BLaER1 treated with 17β-estradiol and CSF1 and Interleukin-3, amounts not matched to agents 10 nM and 100 nM (cell line): ENCODE results near the gene MITF.

ENCODE experiments used
- H3K27ac ChIP-seq, 11 experiments: shearing (Covaris generic); formaldehyde crosslinking; 2 replicates each; pipeline ENCODE4 v1.8.1; 2022
- H3K27me3 ChIP-seq, 11 experiments: shearing (Covaris generic); formaldehyde crosslinking; 2 replicates each; pipeline ENCODE4 v1.8.1; 2022
- H3K36me3 ChIP-seq, 11 experiments: shearing (Covaris generic); formaldehyde crosslinking; 2 replicates each; pipeline ENCODE4 v1.8.1; 2022
- H3K4me1 ChIP-seq, 10 experiments: shearing (Covaris generic); formaldehyde crosslinking; 2 replicates each; pipeline ENCODE4 v1.8.1; 2022
- H3K4me2 ChIP-seq, 11 experiments: shearing (Covaris generic); formaldehyde crosslinking; 2 replicates each; pipeline ENCODE4 v1.8.1; 2022
- H3K4me3 ChIP-seq, 10 experiments: shearing (Covaris generic); formaldehyde crosslinking; 2 replicates each; pipeline ENCODE4 v1.8.1; 2022
- H3K9ac ChIP-seq, 11 experiments: shearing (Covaris generic); formaldehyde crosslinking; 2 replicates each; pipeline ENCODE4 v1.8.1; 2022
- H3K9me3 ChIP-seq, 11 experiments: shearing (Covaris generic); formaldehyde crosslinking; replicated peaks in 1 of 11; 2 replicates each; pipeline ENCODE4 v1.8.1; 2022
- H4K20me1 ChIP-seq, 11 experiments: shearing (Covaris generic); formaldehyde crosslinking; 2 replicates each; pipeline ENCODE4 v1.8.1; 2022
- Cebpa-rat ChIP-seq, 11 experiments: shearing (Covaris generic); IDR thresholded peaks; 2 replicates each; pipeline ENCODE4 v1.8.1; 2022

MITF gene

DNA sequence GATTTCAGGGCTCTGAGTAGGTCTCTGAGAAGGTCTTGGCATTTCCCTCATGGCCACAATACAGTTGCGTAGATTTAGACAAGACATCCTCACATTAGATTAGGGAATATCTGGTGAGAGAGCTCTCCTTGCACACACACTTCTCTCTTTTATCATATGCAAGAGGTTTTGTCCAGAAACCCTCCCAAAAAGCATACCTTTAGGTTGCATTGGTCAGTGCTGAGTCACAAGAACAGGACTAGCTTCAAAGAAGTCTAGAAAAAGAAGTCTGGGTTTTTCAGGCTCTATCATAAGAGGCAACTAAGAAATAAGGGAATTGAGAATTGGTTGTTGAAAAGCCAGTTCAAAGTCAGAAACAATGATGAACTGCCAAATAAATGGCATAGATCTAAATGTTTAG, 40.1 kb upstream of the MITF start:
- H3K4me3 ChIP-seq: no peak overlapping the region
- no peaks in the 10 kb centered on the region for H4K20me1 ChIP-seq
- peaks cover 10 to 27% (median 17%) of the 10 kb centered on the region in 11 experiments for H3K9me3 ChIP-seq
- H3K36me3 ChIP-seq: no peaks in the 10 kb centered on the region
- no peak overlapping the region for H3K4me2 ChIP-seq
- H3K27me3 ChIP-seq: no peaks in the 10 kb centered on the region
- TF ChIP-seq Cebpa-rat (IDR thresholded peaks at IDR 0.05): no peak
- no peak overlapping the region for H3K9ac ChIP-seq
- peaks cover 0 to 8% (median 0%) of the 10 kb centered on the region in 10 experiments; a peak in 2 of 20 replicates for H3K4me1 ChIP-seq
- H3K27ac ChIP-seq: no peak overlapping the region

DNA sequence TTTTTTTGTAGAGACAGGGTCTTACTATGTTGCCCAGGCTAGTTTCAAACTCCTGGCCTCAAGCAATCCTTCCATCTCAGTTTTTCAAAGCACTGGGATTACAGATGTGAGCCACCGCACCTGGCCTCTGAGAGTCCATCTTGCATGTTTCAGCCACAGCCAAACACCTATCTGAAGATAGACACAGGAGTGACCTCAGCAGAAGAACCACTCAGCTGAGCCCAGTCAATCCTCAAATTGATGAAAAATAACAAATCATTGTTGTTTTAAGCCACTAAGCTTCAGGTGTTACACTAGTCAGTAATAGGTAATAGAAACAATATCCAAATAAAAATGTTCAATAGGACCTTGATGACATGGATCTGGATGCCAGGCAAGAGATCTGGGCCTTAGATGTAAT, 38.3 kb upstream of the MITF start:
- peaks cover 10 to 27% (median 17%) of the 10 kb centered on the region in 11 experiments for H3K9me3 ChIP-seq
- no peaks in the 10 kb centered on the region for H3K36me3 ChIP-seq
- no peak for TF ChIP-seq Cebpa-rat (IDR thresholded peaks at IDR 0.05)
- peaks cover 0 to 8% (median 0%) of the 10 kb centered on the region in 10 experiments; a peak in 2 of 20 replicates for H3K4me1 ChIP-seq
- no peaks in the 10 kb centered on the region for H4K20me1 ChIP-seq
- no peak overlapping the region for H3K27ac ChIP-seq
- H3K27me3 ChIP-seq: no peaks in the 10 kb centered on the region
- H3K9ac ChIP-seq: no peak overlapping the region
- H3K4me3 ChIP-seq: no peak overlapping the region
- H3K4me2 ChIP-seq: no peak overlapping the region

DNA sequence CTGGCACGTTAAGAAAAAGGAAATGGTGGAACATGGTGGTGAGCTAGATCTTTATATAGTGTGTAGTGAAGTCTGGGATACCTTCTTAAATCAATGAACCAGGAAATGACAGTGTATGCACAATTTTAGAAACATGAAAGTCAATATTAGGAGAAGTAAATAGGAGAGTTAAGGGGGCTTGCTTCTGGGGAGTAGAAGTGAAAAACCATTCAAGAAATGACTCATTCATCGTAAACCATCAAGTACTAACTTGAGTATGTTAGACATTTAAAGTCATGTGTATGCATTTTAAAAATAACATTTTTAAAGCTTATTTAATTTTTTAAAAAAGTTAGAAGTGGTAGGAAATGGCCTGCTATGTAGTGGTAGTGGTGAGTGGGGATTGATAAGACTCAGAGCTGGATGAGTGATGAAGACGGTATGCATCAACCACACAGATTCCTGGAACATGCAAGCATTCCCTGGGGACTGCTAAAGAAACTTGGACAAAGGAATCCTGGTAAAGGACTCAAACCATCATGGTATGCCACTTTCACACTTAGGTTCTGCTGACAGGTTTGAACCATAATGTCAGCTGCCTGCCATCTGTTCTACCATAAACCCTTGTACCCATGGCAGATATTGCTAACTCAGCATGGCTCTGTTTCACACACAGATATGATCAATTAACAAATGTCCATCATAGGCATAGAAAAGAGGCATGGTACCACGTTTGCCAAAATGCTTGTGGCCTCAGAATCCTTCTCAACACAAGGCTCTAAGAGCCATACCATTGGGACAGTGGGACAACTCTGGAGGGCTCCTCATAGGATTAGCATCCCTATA, 28.9 kb upstream of the MITF start:
- Histone ChIP-seq H3K27ac (no peak overlapping the region), H3K36me3 (no peaks in the 10 kb centered on the region), H3K4me3 (no peak overlapping the region), H3K9me3 (peaks cover 0 to 11% (median 0%) of the 10 kb centered on the region in 11 experiments; a peak in 1 of 22 replicates), H3K4me2 (peak overlapping the region in 3 of 11 experiments; percentile 3 to 27 (median 17); a peak in 3 of 22 replicates), H4K20me1 (no peaks in the 10 kb centered on the region), H3K9ac (no peak overlapping the region), H3K4me1 (peaks cover 0 to 16% (median 0%) of the 10 kb centered on the region in 10 experiments; a peak in 3 of 20 replicates), H3K27me3 (no peaks in the 10 kb centered on the region)
- no peak for TF ChIP-seq Cebpa-rat (IDR thresholded peaks at IDR 0.05)

DNA sequence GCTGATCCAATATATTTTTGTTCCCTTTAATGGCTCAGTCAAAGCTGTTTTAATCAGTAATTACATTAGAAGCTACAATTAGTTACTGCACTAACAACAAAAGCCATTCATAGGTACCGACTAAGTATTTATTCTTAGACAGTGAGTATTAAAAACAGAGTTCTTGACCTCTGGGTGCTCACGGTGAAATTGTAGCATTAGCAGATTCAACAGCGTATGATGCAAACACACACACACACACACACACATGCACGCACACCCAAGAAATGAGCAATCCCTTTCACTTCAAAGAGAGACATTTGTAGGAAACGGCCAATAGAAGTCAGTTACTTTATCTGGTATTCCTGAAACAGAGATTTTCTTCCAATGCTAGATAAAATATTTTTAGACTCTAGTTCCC, 27.0 kb upstream of the MITF start:
- Histone ChIP-seq H3K36me3 (no peaks in the 10 kb centered on the region), H3K27me3 (no peaks in the 10 kb centered on the region), H3K4me3 (no peak overlapping the region), H3K4me2 (no peak overlapping the region), H3K4me1 (peaks cover 0 to 18% (median 0%) of the 10 kb centered on the region in 10 experiments; a peak in 3 of 20 replicates), H3K9me3 (peaks cover 0 to 11% (median 0%) of the 10 kb centered on the region in 11 experiments; a peak in 1 of 22 replicates), H3K27ac (no peak overlapping the region), H4K20me1 (no peaks in the 10 kb centered on the region), H3K9ac (no peak overlapping the region)
- no peak for TF ChIP-seq Cebpa-rat (IDR thresholded peaks at IDR 0.05)

DNA sequence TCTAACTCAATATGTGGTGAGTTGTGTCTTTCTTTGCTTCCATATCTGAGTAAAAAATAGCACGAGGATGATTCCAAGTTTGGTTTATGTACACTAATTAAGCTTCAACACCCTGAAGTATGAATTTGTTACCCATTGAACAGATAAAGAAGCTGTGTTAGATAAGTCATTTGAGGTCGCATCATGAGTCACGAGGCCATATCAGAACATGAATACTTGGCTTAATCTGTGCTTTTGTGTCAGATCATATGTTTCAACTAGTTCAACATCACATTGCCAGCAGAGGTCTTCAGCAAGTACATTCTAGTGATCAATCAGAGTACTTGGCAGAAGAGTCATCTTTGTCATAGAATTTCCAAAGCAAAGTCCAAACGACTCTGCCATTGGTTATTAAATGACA, 26.3 kb upstream of the MITF start:
- Histone ChIP-seq H3K9ac (no peak overlapping the region), H3K4me1 (peaks cover 0 to 18% (median 0%) of the 10 kb centered on the region in 10 experiments; a peak in 3 of 20 replicates), H3K27ac (no peak overlapping the region), H3K4me2 (no peak overlapping the region), H3K4me3 (no peak overlapping the region), H4K20me1 (no peaks in the 10 kb centered on the region), H3K36me3 (no peaks in the 10 kb centered on the region), H3K9me3 (peaks cover 0 to 11% (median 0%) of the 10 kb centered on the region in 11 experiments; a peak in 1 of 22 replicates), H3K27me3 (no peaks in the 10 kb centered on the region)
- TF ChIP-seq Cebpa-rat (IDR thresholded peaks at IDR 0.05): no peak

DNA sequence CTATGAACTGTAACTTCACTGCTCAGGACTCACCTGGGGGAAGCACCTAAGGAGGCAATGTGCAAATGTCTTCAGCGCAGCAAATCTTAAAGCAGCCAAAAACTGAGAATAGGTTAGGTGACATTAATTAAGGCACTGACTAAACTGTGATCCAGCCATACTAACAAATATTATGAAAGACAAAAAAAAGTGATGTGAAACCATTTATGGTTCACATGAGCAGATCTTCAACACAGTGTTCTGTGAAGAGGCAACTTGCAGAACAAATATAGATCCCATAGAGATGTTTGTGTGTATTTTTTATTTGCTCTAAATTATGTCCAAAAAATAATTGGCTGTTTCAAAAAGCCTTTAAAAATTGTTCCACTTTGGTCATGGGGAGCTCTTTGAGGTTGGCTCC, 24.1 kb upstream of the MITF start:
- Histone ChIP-seq H3K27ac (no peak overlapping the region), H3K4me3 (no peak overlapping the region), H3K9ac (no peak overlapping the region), H3K4me1 (peaks cover 0 to 12% (median 0%) of the 10 kb centered on the region in 10 experiments; a peak in 3 of 20 replicates), H3K9me3 (peaks cover 0 to 11% (median 0%) of the 10 kb centered on the region in 11 experiments; a peak in 1 of 22 replicates), H4K20me1 (no peaks in the 10 kb centered on the region), H3K27me3 (no peaks in the 10 kb centered on the region), H3K36me3 (no peaks in the 10 kb centered on the region), H3K4me2 (peak overlapping the region in 2 of 11 experiments; percentile 4 to 17; a peak in 2 of 22 replicates)
- TF ChIP-seq Cebpa-rat (IDR thresholded peaks at IDR 0.05): no peak

DNA sequence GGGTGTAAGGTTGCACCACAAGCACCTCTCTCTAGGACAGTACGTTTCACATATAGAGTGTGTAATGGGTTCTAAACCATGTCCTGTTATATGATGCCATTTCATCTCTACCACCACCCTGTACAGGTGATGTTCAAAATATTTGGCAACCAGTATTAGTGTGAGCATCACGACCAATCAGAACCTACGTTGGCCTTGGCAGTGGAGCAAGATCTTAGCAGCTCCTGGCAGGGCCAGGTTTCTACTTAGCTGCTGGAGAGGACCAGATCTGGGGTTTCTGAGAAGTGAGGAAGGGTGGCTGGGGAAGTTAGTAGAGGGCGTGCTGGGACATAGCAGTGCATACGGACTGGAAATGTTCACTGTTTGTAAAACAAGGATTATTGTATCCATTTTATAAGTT, 23.1 kb upstream of the MITF start:
- H4K20me1 ChIP-seq: no peaks in the 10 kb centered on the region
- no peak overlapping the region for H3K4me2 ChIP-seq
- no peak overlapping the region for H3K4me3 ChIP-seq
- H3K27ac ChIP-seq: no peak overlapping the region
- peaks cover 0 to 7% (median 0%) of the 10 kb centered on the region in 10 experiments; a peak in 3 of 20 replicates for H3K4me1 ChIP-seq
- H3K9me3 ChIP-seq: peaks cover 0 to 9% (median 0%) of the 10 kb centered on the region in 11 experiments; a peak in 1 of 22 replicates
- TF ChIP-seq Cebpa-rat (IDR thresholded peaks at IDR 0.05): no peak
- no peaks in the 10 kb centered on the region for H3K36me3 ChIP-seq
- no peaks in the 10 kb centered on the region for H3K27me3 ChIP-seq
- H3K9ac ChIP-seq: no peak overlapping the region

DNA sequence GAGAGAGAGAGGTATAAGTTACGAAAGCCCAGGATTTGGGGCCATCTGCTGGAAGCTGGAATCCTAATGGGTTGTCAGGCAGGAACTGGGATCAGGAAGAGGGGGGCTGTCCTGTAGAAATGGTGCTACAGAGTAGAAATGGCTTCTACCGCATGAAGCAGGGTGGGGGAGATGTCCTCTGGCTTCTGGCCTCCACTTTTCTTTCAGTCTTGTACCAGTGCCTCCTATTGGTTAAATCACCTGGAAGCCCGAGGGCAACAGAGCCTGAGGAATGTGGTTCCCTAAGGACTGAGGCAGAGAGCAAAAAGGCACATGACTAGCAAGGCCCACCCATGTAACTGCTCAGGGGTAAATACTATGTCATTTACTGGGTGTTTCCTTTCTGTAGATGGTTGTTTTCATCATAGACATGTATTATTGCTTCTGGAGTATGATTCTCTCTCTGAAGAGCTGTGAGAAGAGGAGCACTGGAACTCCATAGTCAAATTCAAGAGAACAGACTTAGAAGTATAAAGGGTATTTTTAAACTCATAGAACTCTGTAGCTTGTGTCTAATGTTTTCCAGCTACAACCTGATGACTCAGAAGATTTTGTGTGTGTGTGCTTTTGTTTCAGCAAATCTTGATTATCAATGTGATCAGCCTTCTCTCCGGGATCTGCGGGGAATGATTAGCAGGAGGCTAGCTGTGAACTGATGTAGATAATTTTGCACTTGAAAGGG, 20.2 kb upstream of the MITF start:
- Histone ChIP-seq H3K27ac (no peak overlapping the region), H3K4me2 (no peak overlapping the region), H3K27me3 (no peaks in the 10 kb centered on the region), H3K9ac (no peak overlapping the region), H3K4me1 (peaks cover 0 to 7% (median 0%) of the 10 kb centered on the region in 10 experiments; a peak in 3 of 20 replicates), H4K20me1 (no peaks in the 10 kb centered on the region), H3K9me3 (no peaks in the 10 kb centered on the region), H3K36me3 (no peaks in the 10 kb centered on the region), H3K4me3 (no peak overlapping the region)
- TF ChIP-seq Cebpa-rat (IDR thresholded peaks at IDR 0.05): no peak

DNA sequence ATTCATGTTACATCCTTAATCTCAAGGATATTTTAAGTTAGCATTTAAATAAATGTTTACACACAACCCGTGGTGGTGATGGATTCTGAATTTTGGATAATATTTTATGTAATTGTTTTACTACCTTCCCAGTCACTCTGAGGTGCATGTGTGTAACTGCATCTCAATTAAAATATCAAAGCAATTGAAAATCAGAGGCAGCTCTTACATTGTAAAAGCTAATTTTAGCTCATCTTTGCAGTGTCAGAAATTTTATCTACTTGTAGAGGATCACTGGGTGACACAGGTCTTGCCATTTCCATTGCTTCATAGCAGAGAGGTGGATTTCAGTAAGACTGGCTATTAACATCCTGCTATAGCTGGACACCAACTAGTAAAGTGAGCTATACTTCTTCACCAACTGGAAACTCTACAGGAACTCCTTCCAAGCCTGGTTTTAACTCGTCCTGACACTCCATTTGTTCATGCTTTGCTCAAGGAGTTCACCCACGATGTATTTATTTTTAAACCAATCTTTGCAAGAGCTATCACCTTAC, 19.6 kb upstream of the MITF start:
- Histone ChIP-seq H3K36me3 (no peaks in the 10 kb centered on the region), H4K20me1 (no peaks in the 10 kb centered on the region), H3K4me1 (peaks cover 0 to 8% (median 0%) of the 10 kb centered on the region in 10 experiments; a peak in 3 of 20 replicates), H3K27ac (no peak overlapping the region), H3K4me3 (no peak overlapping the region), H3K27me3 (no peaks in the 10 kb centered on the region), H3K4me2 (no peak overlapping the region), H3K9me3 (no peaks in the 10 kb centered on the region), H3K9ac (no peak overlapping the region)
- no peak for TF ChIP-seq Cebpa-rat (IDR thresholded peaks at IDR 0.05)
